Osteoblast (primary cell): ENCODE data around the gene SPRYD7. TPM values are rescaled to one million over a fixed set of nuclear protein-coding genes. Genes with fewer than 3 reads are reported as not detected.

Source experiments
- DNase-seq: peaks from one replicate; pipeline ENCODE4 v3.0.0; 2011; ENCODE audit warnings: low spot score, mixed read lengths; ENCODE audit not compliant: insufficient read length; ENCODE audit errors: missing footprints
- H2AFZ ChIP-seq: 2 replicates; pipeline ENCODE4 v1.6.0; 2011; ENCODE audit warnings: mild to moderate bottlenecking, low read length
- H3K27ac ChIP-seq: 2 replicates; pipeline ENCODE4 v1.5.1; 2011; ENCODE audit warnings: mild to moderate bottlenecking, low read depth, low read length, moderate library complexity
- H3K27me3 ChIP-seq: 2 replicates; pipeline ENCODE4 v1.6.0; 2012; ENCODE audit warnings: mild to moderate bottlenecking, control low read depth, inconsistent platforms, low read length, moderate library complexity; ENCODE audit not compliant: insufficient read depth
- H3K36me3 ChIP-seq: 2 replicates; pipeline ENCODE4 v1.5.1; 2011; ENCODE audit warnings: mild to moderate bottlenecking, low read length, control low read depth, moderate library complexity; ENCODE audit not compliant: insufficient read depth
- H3K4me1 ChIP-seq: 2 replicates; pipeline ENCODE4 v1.5.1; 2011; ENCODE audit warnings: mild to moderate bottlenecking, low read length, control low read depth, moderate library complexity; ENCODE audit not compliant: insufficient read depth
- H3K4me2 ChIP-seq: 2 replicates; pipeline ENCODE4 v1.6.0; 2011; ENCODE audit warnings: mild to moderate bottlenecking, low read length; ENCODE audit not compliant: insufficient read depth
- H3K4me3 ChIP-seq: fragments of 200-600 bp; sonication (generic); 3 replicates; pipeline ENCODE4 v1.5.1; 2012; ENCODE audit warnings: mild to moderate bottlenecking, low read length, inconsistent platforms; ENCODE audit not compliant: insufficient read depth
- H3K79me2 ChIP-seq: 2 replicates; pipeline ENCODE4 v1.6.0; 2012; ENCODE audit warnings: mild to moderate bottlenecking, low read length, control low read depth, inconsistent platforms; ENCODE audit not compliant: insufficient read depth
- H3K9me3 ChIP-seq: 2 replicates; pipeline ENCODE4 v1.5.1; 2011; ENCODE audit warnings: low read depth, low read length, control low read depth
- H4K20me1 ChIP-seq: 2 replicates; pipeline ENCODE4 v1.6.0; 2012; ENCODE audit warnings: mild to moderate bottlenecking, low read length, control low read depth; ENCODE audit not compliant: insufficient read depth
- total RNA-seq: library from RNA; depleted of rRNA; stranded (reverse); fragments of >200 nt; gene quantifications from 2 replicates; pipeline ENCODE4 v1.2.3, GENCODE V29; 2012
- TF ChIP-seq, protein P1 (sequence below): IDR thresholded peaks from 2 replicates; pipeline ENCODE4 v1.5.1; 2011; ENCODE audit warnings: mild to moderate bottlenecking, low read depth, low read length, moderate library complexity; ENCODE audit errors: extremely low read depth

The SPRYD7 gene
- total RNA-seq, 1 donor, result 4.0 TPM

DNA sequence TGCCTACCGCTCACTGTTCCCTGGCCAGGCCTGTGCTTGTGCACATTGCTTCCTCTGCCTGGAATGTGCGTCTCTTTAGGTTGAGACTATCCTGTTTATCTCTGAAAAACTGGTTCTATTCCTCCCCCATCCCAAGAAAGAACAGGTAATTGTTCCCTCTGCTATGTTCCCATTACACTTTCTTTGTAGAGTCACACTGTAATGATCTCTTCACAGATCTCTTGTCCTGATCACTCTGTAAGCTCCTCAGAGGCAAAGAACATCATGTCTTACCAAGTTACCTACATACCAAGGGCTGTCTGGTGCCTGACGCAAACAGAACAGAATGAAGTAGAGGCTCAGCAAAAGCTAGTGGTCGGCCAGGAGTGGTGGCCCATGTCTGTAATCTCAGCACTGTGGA is 40.3 kb downstream of the SPRYD7 start:
- no peak for DNase-seq
- no peaks in the 10 kb centered on the region for H3K4me1 ChIP-seq
- H3K9me3 ChIP-seq, result no peaks in the 10 kb centered on the region
- no peak overlapping the region for H3K4me3 ChIP-seq
- H3K27ac ChIP-seq, result no peak overlapping the region
- H2AFZ ChIP-seq, result no peak overlapping the region
- no peak overlapping the region for H3K4me2 ChIP-seq
- H3K36me3 ChIP-seq, result no peaks in the 10 kb centered on the region
- no peaks in the 10 kb centered on the region for H3K79me2 ChIP-seq
- no peaks in the 10 kb centered on the region for H4K20me1 ChIP-seq
- no peaks in the 10 kb centered on the region for H3K27me3 ChIP-seq
- TF ChIP-seq, protein P1, sequence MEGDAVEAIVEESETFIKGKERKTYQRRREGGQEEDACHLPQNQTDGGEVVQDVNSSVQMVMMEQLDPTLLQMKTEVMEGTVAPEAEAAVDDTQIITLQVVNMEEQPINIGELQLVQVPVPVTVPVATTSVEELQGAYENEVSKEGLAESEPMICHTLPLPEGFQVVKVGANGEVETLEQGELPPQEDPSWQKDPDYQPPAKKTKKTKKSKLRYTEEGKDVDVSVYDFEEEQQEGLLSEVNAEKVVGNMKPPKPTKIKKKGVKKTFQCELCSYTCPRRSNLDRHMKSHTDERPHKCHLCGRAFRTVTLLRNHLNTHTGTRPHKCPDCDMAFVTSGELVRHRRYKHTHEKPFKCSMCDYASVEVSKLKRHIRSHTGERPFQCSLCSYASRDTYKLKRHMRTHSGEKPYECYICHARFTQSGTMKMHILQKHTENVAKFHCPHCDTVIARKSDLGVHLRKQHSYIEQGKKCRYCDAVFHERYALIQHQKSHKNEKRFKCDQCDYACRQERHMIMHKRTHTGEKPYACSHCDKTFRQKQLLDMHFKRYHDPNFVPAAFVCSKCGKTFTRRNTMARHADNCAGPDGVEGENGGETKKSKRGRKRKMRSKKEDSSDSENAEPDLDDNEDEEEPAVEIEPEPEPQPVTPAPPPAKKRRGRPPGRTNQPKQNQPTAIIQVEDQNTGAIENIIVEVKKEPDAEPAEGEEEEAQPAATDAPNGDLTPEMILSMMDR, result no peak

DNA sequence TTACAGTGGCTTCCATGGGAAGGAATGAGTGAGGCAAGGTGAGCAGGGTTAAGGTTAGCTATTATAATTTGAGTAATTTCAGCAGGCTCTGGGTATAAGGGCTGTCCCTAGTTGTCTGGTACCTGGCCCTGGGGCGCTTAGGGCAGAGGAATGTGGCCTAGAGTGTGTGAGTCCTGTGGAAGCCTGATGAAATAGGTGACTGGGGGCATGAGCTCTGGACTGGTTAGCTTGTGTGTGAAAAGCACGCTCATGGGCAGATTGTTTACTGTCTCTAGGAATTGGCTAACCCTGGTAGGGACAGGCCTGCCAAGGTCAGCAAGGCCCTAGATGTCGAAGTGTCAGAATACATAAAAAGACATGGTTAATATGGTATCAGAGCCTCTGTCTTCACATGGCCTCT is 42.5 kb downstream of the SPRYD7 start:
- no peaks in the 10 kb centered on the region for H4K20me1 ChIP-seq
- no peak overlapping the region for H3K27ac ChIP-seq
- H3K27me3 ChIP-seq, result no peaks in the 10 kb centered on the region
- H3K79me2 ChIP-seq, result no peaks in the 10 kb centered on the region
- no peak overlapping the region for H3K4me2 ChIP-seq
- H3K4me1 ChIP-seq, result no peaks in the 10 kb centered on the region
- DNase-seq, result no peak
- TF ChIP-seq, protein P1, result no peak
- no peak overlapping the region for H2AFZ ChIP-seq
- H3K4me3 ChIP-seq, result no peak overlapping the region
- H3K36me3 ChIP-seq, result no peaks in the 10 kb centered on the region
- H3K9me3 ChIP-seq, result no peaks in the 10 kb centered on the region

DNA sequence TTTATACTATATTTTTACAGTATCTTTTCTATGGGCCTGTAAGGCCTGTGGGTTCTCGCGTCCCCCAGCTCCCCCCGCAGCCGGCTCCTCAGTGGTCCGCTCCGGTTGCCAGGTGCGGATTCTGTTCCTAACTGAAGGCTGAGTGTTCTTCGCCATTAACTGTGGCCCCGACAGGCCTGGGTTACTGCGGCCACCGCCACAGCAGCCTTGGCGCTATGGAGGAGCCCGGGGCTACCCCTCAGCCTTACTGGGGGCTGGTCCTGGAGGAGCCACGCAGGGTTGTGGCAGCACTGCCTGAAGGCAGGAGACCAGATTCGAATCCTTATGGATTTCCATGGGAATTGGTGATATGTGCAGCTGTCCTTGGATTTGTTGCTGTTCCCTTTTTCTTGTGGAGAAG is 45.8 kb downstream of the SPRYD7 start:
- no peaks in the 10 kb centered on the region for H3K79me2 ChIP-seq
- no peak for DNase-seq
- H3K4me2 ChIP-seq, result no peak overlapping the region
- H3K9me3 ChIP-seq, result no peaks in the 10 kb centered on the region
- H3K27ac ChIP-seq, result no peak overlapping the region
- H2AFZ ChIP-seq, result no peak overlapping the region
- H3K27me3 ChIP-seq, result no peaks in the 10 kb centered on the region
- H3K4me1 ChIP-seq, result no peaks in the 10 kb centered on the region
- H3K36me3 ChIP-seq, result no peaks in the 10 kb centered on the region
- no peaks in the 10 kb centered on the region for H4K20me1 ChIP-seq
- TF ChIP-seq, protein P1, result no peak
- H3K4me3 ChIP-seq, result no peak overlapping the region

DNA sequence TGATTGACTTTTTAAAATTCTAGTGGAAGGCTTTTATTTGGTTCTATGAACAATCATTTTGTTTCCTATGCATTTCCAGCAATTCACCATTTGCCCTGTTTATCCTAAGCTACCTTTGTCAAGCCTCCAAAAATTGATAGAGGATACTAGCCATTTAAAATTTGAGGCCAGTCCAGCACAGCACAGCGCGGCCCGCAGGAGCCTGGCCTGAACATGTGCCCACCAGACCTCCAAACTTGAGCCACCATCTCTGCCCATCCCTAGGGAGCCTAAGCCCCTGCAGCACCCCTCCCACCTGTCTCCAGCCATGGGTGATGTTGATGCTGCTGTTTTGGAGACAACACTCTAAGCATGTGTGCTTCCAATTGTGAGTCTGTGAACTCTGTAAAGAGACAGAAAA is 57.5 kb downstream of the SPRYD7 start:
- no peaks in the 10 kb centered on the region for H4K20me1 ChIP-seq
- H3K79me2 ChIP-seq, result no peaks in the 10 kb centered on the region
- H3K4me3 ChIP-seq, result no peak overlapping the region
- H3K9me3 ChIP-seq, result peaks cover 11% of the 10 kb centered on the region
- H3K4me1 ChIP-seq, result no peaks in the 10 kb centered on the region
- H3K27me3 ChIP-seq, result no peaks in the 10 kb centered on the region
- no peaks in the 10 kb centered on the region for H3K36me3 ChIP-seq
- DNase-seq, result no peak
- TF ChIP-seq, protein P1, result no peak
- no peak overlapping the region for H2AFZ ChIP-seq
- H3K4me2 ChIP-seq, result no peak overlapping the region
- no peak overlapping the region for H3K27ac ChIP-seq
